CD4-positive, alpha-beta T cell treated with Interleukin-15 for 4 hours (primary cell): ENCODE results near the gene VWDE.

ENCODE experiments used
- DNase-seq: peaks from one replicate; pipeline ENCODE4 v3.0.0-alpha.2; 2020; ENCODE audit warnings: low spot score

VWDE gene

GRCh38 chr7:12281038-12281437, 122.6 kb downstream of the VWDE start:
- no peak for DNase-seq
